ENCODE results near the gene SMAD2.

Gene SMAD2

DNA sequence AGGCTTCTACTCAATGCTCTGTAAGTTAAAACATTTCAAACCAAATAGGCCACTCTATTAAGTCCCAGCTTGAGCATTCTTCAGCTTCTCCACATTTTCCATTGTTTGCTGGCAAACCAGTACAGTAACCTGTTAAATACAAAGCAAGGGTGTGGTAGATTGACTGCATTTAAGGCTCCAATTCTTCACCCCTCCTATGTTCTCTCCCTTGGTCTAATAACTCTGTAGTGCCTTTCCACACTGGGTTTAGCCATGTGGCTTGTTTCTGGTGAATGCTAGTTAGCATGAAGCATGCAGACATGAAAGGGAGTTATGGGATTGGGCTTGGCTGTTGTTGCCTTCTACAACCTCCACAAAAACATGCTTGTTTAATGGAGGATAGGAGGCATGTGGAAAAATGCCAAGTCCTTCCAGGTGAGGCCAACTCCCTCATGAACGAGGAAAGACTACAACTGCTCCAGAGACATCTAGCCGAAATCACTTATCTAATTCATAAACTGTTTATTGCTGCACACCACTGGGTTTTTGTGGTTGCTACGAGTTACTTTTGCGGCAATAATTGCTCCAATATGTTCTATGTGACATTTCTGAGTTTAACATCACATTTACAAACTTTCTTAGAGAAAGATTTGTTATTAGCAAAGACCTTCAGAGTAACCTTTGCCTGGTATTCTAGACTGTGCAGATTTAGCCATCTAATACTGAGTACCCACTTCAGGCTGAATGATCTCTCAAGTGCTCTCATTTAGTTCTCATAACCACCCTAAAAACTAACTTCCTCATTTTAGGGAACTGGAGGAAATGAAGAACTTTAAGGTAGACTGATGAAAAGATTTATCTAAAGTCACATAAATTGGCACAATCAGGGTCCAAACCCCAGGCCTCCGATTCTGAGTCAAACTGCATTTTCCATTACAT, 104.0 kb downstream of the SMAD2 start:
- TF ChIP-seq, protein P1, sequence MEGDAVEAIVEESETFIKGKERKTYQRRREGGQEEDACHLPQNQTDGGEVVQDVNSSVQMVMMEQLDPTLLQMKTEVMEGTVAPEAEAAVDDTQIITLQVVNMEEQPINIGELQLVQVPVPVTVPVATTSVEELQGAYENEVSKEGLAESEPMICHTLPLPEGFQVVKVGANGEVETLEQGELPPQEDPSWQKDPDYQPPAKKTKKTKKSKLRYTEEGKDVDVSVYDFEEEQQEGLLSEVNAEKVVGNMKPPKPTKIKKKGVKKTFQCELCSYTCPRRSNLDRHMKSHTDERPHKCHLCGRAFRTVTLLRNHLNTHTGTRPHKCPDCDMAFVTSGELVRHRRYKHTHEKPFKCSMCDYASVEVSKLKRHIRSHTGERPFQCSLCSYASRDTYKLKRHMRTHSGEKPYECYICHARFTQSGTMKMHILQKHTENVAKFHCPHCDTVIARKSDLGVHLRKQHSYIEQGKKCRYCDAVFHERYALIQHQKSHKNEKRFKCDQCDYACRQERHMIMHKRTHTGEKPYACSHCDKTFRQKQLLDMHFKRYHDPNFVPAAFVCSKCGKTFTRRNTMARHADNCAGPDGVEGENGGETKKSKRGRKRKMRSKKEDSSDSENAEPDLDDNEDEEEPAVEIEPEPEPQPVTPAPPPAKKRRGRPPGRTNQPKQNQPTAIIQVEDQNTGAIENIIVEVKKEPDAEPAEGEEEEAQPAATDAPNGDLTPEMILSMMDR (conservative IDR thresholded peaks at IDR 0.05; ENCODE audit: low read length) = no peak
- TF ChIP-seq EZH2phosphoT487 (IDR thresholded peaks at IDR 0.05; ENCODE audit: borderline replicate concordance) = no peak
- Histone ChIP-seq H3K27me3 (ENCODE audit: insufficient read depth, low read length, poor library complexity, severe bottlenecking) (no peaks in the 10 kb centered on the region), H3K4me1 (ENCODE audit: insufficient read depth, low read length, poor library complexity, severe bottlenecking) (no peaks in the 10 kb centered on the region), H3K36me3 (ENCODE audit: insufficient read depth, low read length) (0 out of 2 replicates have a peak, but pooled peaks cover 2% of the 10 kb centered on the region), H4K20me1 (ENCODE audit: insufficient read depth, low read length, poor library complexity, severe bottlenecking) (no peaks in the 10 kb centered on the region), H3K79me2 (ENCODE audit: insufficient read depth, low read length) (no peaks in the 10 kb centered on the region), H2AFZ (ENCODE audit: low read length) (no peak overlapping the region), H3K9me3 (ENCODE audit: insufficient read depth, low read depth, low read length) (no peaks in the 10 kb centered on the region), H3K4me3 (ENCODE audit: low read length, poor library complexity, severe bottlenecking) (no peak overlapping the region), H3K9me2 (replicated peaks; ENCODE audit: low read depth, low read length) (no peaks in the 10 kb centered on the region), H3K9ac (ENCODE audit: low read depth, low read length, poor library complexity, severe bottlenecking) (no peak overlapping the region), H3K4me2 (ENCODE audit: low read depth, low read length, poor library complexity, severe bottlenecking) (no peak overlapping the region), H3F3A (ENCODE audit: low read depth) (no peaks in the 10 kb centered on the region)

DNA sequence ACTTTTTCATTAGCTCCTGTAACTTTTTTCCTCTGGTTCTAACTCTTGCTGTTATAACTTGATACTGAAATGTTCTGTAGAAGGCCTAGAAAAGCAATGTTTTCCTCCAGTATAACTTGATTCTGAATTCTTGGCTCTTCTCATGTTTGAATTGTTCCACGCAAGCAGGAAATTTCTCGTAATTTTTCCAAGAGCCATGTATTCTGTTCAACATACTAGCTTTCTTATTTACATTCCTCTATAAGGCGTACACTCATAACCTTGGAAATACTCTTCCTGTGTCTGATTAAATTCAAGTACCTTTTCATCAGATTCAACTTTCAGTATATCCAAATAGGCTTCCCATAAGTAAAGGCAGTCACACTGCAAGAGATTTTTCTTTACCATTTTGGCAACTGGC, 109.1 kb downstream of the SMAD2 start:
- H3K9me3 ChIP-seq (ENCODE audit: insufficient read depth, low read depth, low read length) = no peaks in the 10 kb centered on the region
- no peak overlapping the region for H2AFZ ChIP-seq (ENCODE audit: low read length)
- TF ChIP-seq, protein P1 (conservative IDR thresholded peaks at IDR 0.05; ENCODE audit: low read length) = no peak
- TF ChIP-seq EZH2phosphoT487 (IDR thresholded peaks at IDR 0.05; ENCODE audit: borderline replicate concordance) = no peak
- H3K27me3 ChIP-seq (ENCODE audit: insufficient read depth, low read length, poor library complexity, severe bottlenecking) = no peaks in the 10 kb centered on the region
- no peaks in the 10 kb centered on the region for H3K79me2 ChIP-seq (ENCODE audit: insufficient read depth, low read length)
- H4K20me1 ChIP-seq (ENCODE audit: insufficient read depth, low read length, poor library complexity, severe bottlenecking) = no peaks in the 10 kb centered on the region
- H3K9ac ChIP-seq (ENCODE audit: low read depth, low read length, poor library complexity, severe bottlenecking) = no peak overlapping the region
- H3K4me3 ChIP-seq (ENCODE audit: low read length, poor library complexity, severe bottlenecking) = no peak overlapping the region
- 0 out of 2 replicates have a peak, but pooled peaks cover 2% of the 10 kb centered on the region for H3K36me3 ChIP-seq (ENCODE audit: insufficient read depth, low read length)
- no peaks in the 10 kb centered on the region for H3K4me1 ChIP-seq (ENCODE audit: insufficient read depth, low read length, poor library complexity, severe bottlenecking)
- H3K9me2 ChIP-seq (replicated peaks; ENCODE audit: low read depth, low read length) = no peaks in the 10 kb centered on the region
- no peak overlapping the region for H3K4me2 ChIP-seq (ENCODE audit: low read depth, low read length, poor library complexity, severe bottlenecking)
- H3F3A ChIP-seq (ENCODE audit: low read depth) = no peaks in the 10 kb centered on the region

DNA sequence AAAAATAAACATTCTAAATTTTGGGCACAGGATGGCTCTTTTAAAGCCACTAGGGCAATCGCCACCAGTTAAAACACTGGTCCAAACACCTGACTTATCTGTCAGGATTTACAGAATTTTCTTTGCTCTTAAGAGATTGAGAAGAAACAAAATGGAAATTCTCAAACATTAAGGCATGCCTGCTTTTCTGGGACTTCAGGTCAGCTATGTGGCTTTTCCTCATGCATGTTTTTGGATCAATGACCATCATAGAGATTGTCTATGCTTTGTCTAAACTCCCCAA, 112.7 kb downstream of the SMAD2 start:
- no peak for TF ChIP-seq EZH2phosphoT487 (IDR thresholded peaks at IDR 0.05; ENCODE audit: borderline replicate concordance)
- TF ChIP-seq, protein P1 (conservative IDR thresholded peaks at IDR 0.05; ENCODE audit: low read length) = no peak
- no peaks in the 10 kb centered on the region for H3K36me3 ChIP-seq (ENCODE audit: insufficient read depth, low read length)
- H4K20me1 ChIP-seq (ENCODE audit: insufficient read depth, low read length, poor library complexity, severe bottlenecking) = no peaks in the 10 kb centered on the region
- no peaks in the 10 kb centered on the region for H3F3A ChIP-seq (ENCODE audit: low read depth)
- no peak overlapping the region for H3K4me2 ChIP-seq (ENCODE audit: low read depth, low read length, poor library complexity, severe bottlenecking)
- no peak overlapping the region for H3K4me3 ChIP-seq (ENCODE audit: low read length, poor library complexity, severe bottlenecking)
- no peak overlapping the region for H3K9ac ChIP-seq (ENCODE audit: low read depth, low read length, poor library complexity, severe bottlenecking)
- no peaks in the 10 kb centered on the region for H3K9me2 ChIP-seq (replicated peaks; ENCODE audit: low read depth, low read length)
- no peaks in the 10 kb centered on the region for H3K79me2 ChIP-seq (ENCODE audit: insufficient read depth, low read length)
- no peak overlapping the region for H2AFZ ChIP-seq (ENCODE audit: low read length)
- no peaks in the 10 kb centered on the region for H3K27me3 ChIP-seq (ENCODE audit: insufficient read depth, low read length, poor library complexity, severe bottlenecking)
- no peaks in the 10 kb centered on the region for H3K4me1 ChIP-seq (ENCODE audit: insufficient read depth, low read length, poor library complexity, severe bottlenecking)
- H3K9me3 ChIP-seq (ENCODE audit: insufficient read depth, low read depth, low read length) = no peaks in the 10 kb centered on the region

All from Loucy (cell line).